C4-2B (cell line): ENCODE measurements around the gene SFN.

ENCODE experiments used
- CTCF ChIP-seq: fragments of 450-650 bp; conservative IDR thresholded peaks from 2 replicates; pipeline ENCODE4 v1.5.1; 2017; ENCODE audit warnings: mild to moderate bottlenecking
- ZFX ChIP-seq: fragments of 450-650 bp; IDR thresholded peaks from 2 replicates; pipeline ENCODE4 v1.6.1; 2017

- TF ChIP-seq CTCF (no peak), ZFX (no peak)
Observed at GRCh38 chr1:26824731-26825130, 38.2 kb upstream of the SFN start.
